Kidney (tissue), 14 donors: ENCODE data around the gene TRPC3. TPM values are rescaled to one million over a fixed set of nuclear protein-coding genes. Genes with fewer than 3 reads are reported as not detected.

Experiments
- DNase-seq, 5 donors: peaks; one replicate each; pipeline ENCODE4 v3.0.0-alpha.2; 2013 to 2020
- FAIRE-seq: peaks from 2 replicates; lab custom pipeline; 2012; peaks lifted over from hg19 to GRCh38; lab: Jason Lieb, UNC
- H3K27ac ChIP-seq, 2 donors: one replicate each; pipeline ENCODE4 v1.7.0; 2013; ENCODE audit warnings: low read depth in 2 of 2, low read length in 2 of 2, inconsistent platforms in 1 of 2
- H3K27me3 ChIP-seq: one replicate; pipeline ENCODE4 v1.7.1; 2013; ENCODE audit warnings: low read length, inconsistent platforms; ENCODE audit not compliant: control insufficient read depth, insufficient read depth
- H3K36me3 ChIP-seq, 3 donors: one replicate each; pipeline versions ENCODE4 v1.7.0 to v1.7.1; 2013; ENCODE audit warnings: low read length in 3 of 3, control low read depth in 1 of 3, inconsistent platforms in 1 of 3; ENCODE audit not compliant: insufficient read depth in 3 of 3, control insufficient read depth in 2 of 3
- H3K4me1 ChIP-seq, 3 donors: one replicate each; pipeline versions ENCODE4 v1.7.0 to v1.7.1; 2013; ENCODE audit warnings: low read length in 3 of 3, inconsistent platforms in 1 of 3, low read depth in 1 of 3; ENCODE audit not compliant: control insufficient read depth in 2 of 3, insufficient read depth in 2 of 3
- H3K4me3 ChIP-seq, 3 donors: one replicate each; pipeline versions ENCODE4 v1.7.0 to v1.8.1; 2013; ENCODE audit warnings: low read length in 3 of 3, control low read depth in 1 of 3, inconsistent platforms in 1 of 3
- H3K9ac ChIP-seq, 3 donors: one replicate each; pipeline versions ENCODE4 v1.7.0 to v1.7.1; 2013; ENCODE audit warnings: low read length in 3 of 3, control low read depth in 1 of 3, inconsistent platforms in 1 of 3
- H3K9me3 ChIP-seq, 3 donors: one replicate each; pipeline versions ENCODE4 v1.7.0 to v1.7.1; 2013; ENCODE audit warnings: low read length in 3 of 3, control low read depth in 1 of 3, inconsistent platforms in 1 of 3; ENCODE audit not compliant: control insufficient read depth in 2 of 3, insufficient read depth in 1 of 3
- CTCF ChIP-seq: IDR thresholded peaks from 3 replicates; pipeline ENCODE4 v1.5.1; 2012; ENCODE audit warnings: mild to moderate bottlenecking, moderate library complexity, borderline replicate concordance; ENCODE audit not compliant: insufficient read depth; ENCODE audit errors: extremely low read depth
- intact Hi-C: fragments of 100-400 bp; cut with DNase I; formaldehyde crosslinking; loops from one replicate; pipeline ENCODE4 v1.11.1; 2022
- polyA plus RNA-seq: library from polyadenylated mRNA; stranded (reverse); fragments of 350-450 nt; fragmentation: Illumina TruSeq; extraction: RNeasy Lipid Tissue Mini Kit (QIAGEN cat#74804); gene quantifications from one replicate; pipeline ENCODE4 v1.2.3, GENCODE V29; 2014; ENCODE audit warnings: low read depth, low replicate concordance; ENCODE audit not compliant: insufficient read depth
- total RNA-seq: library from RNA; stranded (reverse); fragmentation: NEBNext Ultra II Directional; extraction: Animal tissue kit (Norgen Biotek cat#: 25700); gene quantifications from one replicate; pipeline ENCODE4 v1.2.1, GENCODE V29; 2021
- donor health status: control.
- donor health status: control.
- donor health status: control.
- donor health status: control.
- donor health status: control.
- donor health status: DM: yes; HTN: yes; CAD: no.
- donor health status: Normal renal cell carcinoma (clear cell type).

Gene TRPC3
- total and polyA plus RNA-seq, 2 donors from 2014 or later: 0.17 to 0.44 TPM

GRCh38 chr4:121950680-121951520 lies 960 bp downstream of the TRPC3 start:
- Histone ChIP-seq H3K27me3 (peaks cover 9% of the 10 kb centered on the region), H3K9ac (no peak overlapping the region), H3K27ac (no peak overlapping the region), H3K9me3 (no peaks in the 10 kb centered on the region), H3K4me1 (peaks cover 0 to 3% (median 0%) of the 10 kb centered on the region in 3 donors), H3K36me3 (no peaks in the 10 kb centered on the region), H3K4me3 (peak overlapping the region; percentile 54 to 65 (median 65))
- DNase-seq: peak; percentile 14 to 70 (median 44)
- TF ChIP-seq CTCF: no peak
- FAIRE-seq: no peak
- intact Hi-C loops: no loop called here

- Histone ChIP-seq H3K36me3 (no peaks in the 10 kb centered on the region), H3K27me3 (peaks cover 9% of the 10 kb centered on the region), H3K4me3 (peak overlapping the region; percentile 54 to 65 (median 65)), H3K4me1 (peaks cover 0 to 3% (median 0%) of the 10 kb centered on the region in 3 donors), H3K9me3 (no peaks in the 10 kb centered on the region), H3K27ac (no peak overlapping the region), H3K9ac (peak overlapping the region in 1 of 3 donors; percentile 47)
- peak; percentile 44 for TF ChIP-seq CTCF
- FAIRE-seq (no peak), DNase-seq (peak; percentile 82 to 89 (median 87))
- intact Hi-C loops: no loop called here
Observed at GRCh38 chr4:121950212-121950679, 1.6 kb downstream of the TRPC3 start.

GRCh38 chr4:121946644-121947043 lies 5.2 kb downstream of the TRPC3 start:
- no peak for FAIRE-seq
- H3K4me3 ChIP-seq: no peak overlapping the region
- H3K27me3 ChIP-seq: no peaks in the 10 kb centered on the region
- no peak overlapping the region for H3K27ac ChIP-seq
- no peaks in the 10 kb centered on the region for H3K36me3 ChIP-seq
- H3K4me1 ChIP-seq: peaks cover 0 to 3% (median 0%) of the 10 kb centered on the region in 3 donors
- H3K9me3 ChIP-seq: no peaks in the 10 kb centered on the region
- intact Hi-C loops: no loop called here
- DNase-seq: no peak
- H3K9ac ChIP-seq: no peak overlapping the region
- TF ChIP-seq CTCF: no peak
